ENCODE measurements around the gene CD244.

- TF ChIP-seq MAFK (IDR thresholded peaks at IDR 0.05; ENCODE audit: partially characterized antibody) (no peak), RAD21 (conservative IDR thresholded peaks at IDR 0.05 in 1 of 2, IDR thresholded peaks at IDR 0.05 in 1 of 2) (no peak), POLR2A (IDR thresholded peaks at IDR 0.05; ENCODE audit: low read length) (no peak), CTCF (IDR thresholded peaks at IDR 0.05) (no peak; the same call in 2 of the 3 replicates), CHD2 (IDR thresholded peaks at IDR 0.05; ENCODE audit: low read length, partially characterized antibody) (no peak)
These were observed 82.3 kb downstream of the CD244 start for GRCh38 chr1:160780398-160780755.
